HEK293 (cell line): ENCODE measurements around the gene ANXA4.
"Not testable (repeated sequence)": the region's sequence is repeated elsewhere in the genome, so short reads cannot be mapped to it uniquely, and the experiment has no call there.

Experiments used
- CTCF ChIP-seq: fragments of 450-650 bp; formaldehyde crosslinking; IDR thresholded peaks from 2 replicates; pipeline ENCODE4 v1.5.1; 2016; ENCODE audit warnings: missing biosample characterization, missing genetic modification characterization
- OSR2 ChIP-seq: fragments of 450-650 bp; formaldehyde crosslinking; IDR thresholded peaks from 2 replicates; pipeline ENCODE4 v1.5.1; 2016; ENCODE audit warnings: missing biosample characterization, missing genetic modification characterization
- REPIN1 ChIP-seq: fragments of 450-650 bp; formaldehyde crosslinking; IDR thresholded peaks from 2 replicates; pipeline ENCODE4 v1.5.1; 2017; ENCODE audit warnings: missing biosample characterization, missing genetic modification characterization, low read depth
- YY1 ChIP-seq: fragments of 450-650 bp; formaldehyde crosslinking; IDR thresholded peaks from 2 replicates; pipeline ENCODE4 v1.5.1; 2018; ENCODE audit warnings: missing biosample characterization, missing genetic modification characterization
- ZNF549 ChIP-seq: fragments of 450-650 bp; IDR thresholded peaks from 2 replicates; pipeline ENCODE4 v1.5.1; 2018; ENCODE audit warnings: missing biosample characterization, missing genetic modification characterization, mild to moderate bottlenecking, inconsistent platforms, moderate library complexity
- ZNF571 ChIP-seq: fragments of 450-650 bp; formaldehyde crosslinking; IDR thresholded peaks from 2 replicates; pipeline ENCODE4 v1.5.0; 2017; ENCODE audit warnings: missing biosample characterization, missing genetic modification characterization
- ZNF660 ChIP-seq: fragments of 450-650 bp; IDR thresholded peaks from 2 replicates; pipeline ENCODE4 v1.5.1; 2018; ENCODE audit warnings: missing biosample characterization, mild to moderate bottlenecking, missing genetic modification characterization
- ZSCAN30 ChIP-seq: fragments of 450-650 bp; IDR thresholded peaks from 2 replicates; pipeline ENCODE4 v1.5.1; 2018; ENCODE audit warnings: missing biosample characterization, mild to moderate bottlenecking, missing genetic modification characterization, moderate library complexity
- TF ChIP-seq, protein P1 (sequence below): fragments of 450-650 bp; formaldehyde crosslinking; IDR thresholded peaks from 2 replicates; pipeline ENCODE4 v1.5.1; 2016; ENCODE audit warnings: missing biosample characterization, missing genetic modification characterization
- TF ChIP-seq, protein P2 (sequence below): fragments of 450-650 bp; IDR thresholded peaks from 2 replicates; pipeline ENCODE4 v1.5.1; 2018; ENCODE audit warnings: missing biosample characterization, missing genetic modification characterization

GRCh38 chr2:69830906-69831241, 88.9 kb downstream of the ANXA4 start:
- not testable (repeated sequence) for TF ChIP-seq ZNF660 (tag by site-specific recombination); REPIN1 (tag by site-specific recombination); ZSCAN30 (tag by site-specific recombination); YY1 (tag by site-specific recombination); ZNF571 (tag by site-specific recombination); CTCF; OSR2; ZNF549 (tag by site-specific recombination)
- TF ChIP-seq, protein P1, sequence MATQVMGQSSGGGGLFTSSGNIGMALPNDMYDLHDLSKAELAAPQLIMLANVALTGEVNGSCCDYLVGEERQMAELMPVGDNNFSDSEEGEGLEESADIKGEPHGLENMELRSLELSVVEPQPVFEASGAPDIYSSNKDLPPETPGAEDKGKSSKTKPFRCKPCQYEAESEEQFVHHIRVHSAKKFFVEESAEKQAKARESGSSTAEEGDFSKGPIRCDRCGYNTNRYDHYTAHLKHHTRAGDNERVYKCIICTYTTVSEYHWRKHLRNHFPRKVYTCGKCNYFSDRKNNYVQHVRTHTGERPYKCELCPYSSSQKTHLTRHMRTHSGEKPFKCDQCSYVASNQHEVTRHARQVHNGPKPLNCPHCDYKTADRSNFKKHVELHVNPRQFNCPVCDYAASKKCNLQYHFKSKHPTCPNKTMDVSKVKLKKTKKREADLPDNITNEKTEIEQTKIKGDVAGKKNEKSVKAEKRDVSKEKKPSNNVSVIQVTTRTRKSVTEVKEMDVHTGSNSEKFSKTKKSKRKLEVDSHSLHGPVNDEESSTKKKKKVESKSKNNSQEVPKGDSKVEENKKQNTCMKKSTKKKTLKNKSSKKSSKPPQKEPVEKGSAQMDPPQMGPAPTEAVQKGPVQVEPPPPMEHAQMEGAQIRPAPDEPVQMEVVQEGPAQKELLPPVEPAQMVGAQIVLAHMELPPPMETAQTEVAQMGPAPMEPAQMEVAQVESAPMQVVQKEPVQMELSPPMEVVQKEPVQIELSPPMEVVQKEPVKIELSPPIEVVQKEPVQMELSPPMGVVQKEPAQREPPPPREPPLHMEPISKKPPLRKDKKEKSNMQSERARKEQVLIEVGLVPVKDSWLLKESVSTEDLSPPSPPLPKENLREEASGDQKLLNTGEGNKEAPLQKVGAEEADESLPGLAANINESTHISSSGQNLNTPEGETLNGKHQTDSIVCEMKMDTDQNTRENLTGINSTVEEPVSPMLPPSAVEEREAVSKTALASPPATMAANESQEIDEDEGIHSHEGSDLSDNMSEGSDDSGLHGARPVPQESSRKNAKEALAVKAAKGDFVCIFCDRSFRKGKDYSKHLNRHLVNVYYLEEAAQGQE (tag by site-specific recombination), result not testable (repeated sequence)
- TF ChIP-seq, protein P2, sequence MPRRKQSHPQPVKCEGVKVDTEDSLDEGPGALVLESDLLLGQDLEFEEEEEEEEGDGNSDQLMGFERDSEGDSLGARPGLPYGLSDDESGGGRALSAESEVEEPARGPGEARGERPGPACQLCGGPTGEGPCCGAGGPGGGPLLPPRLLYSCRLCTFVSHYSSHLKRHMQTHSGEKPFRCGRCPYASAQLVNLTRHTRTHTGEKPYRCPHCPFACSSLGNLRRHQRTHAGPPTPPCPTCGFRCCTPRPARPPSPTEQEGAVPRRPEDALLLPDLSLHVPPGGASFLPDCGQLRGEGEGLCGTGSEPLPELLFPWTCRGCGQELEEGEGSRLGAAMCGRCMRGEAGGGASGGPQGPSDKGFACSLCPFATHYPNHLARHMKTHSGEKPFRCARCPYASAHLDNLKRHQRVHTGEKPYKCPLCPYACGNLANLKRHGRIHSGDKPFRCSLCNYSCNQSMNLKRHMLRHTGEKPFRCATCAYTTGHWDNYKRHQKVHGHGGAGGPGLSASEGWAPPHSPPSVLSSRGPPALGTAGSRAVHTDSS (tag by site-specific recombination), result not testable (repeated sequence)
